Testis (tissue), 2 donors: ENCODE data around the gene ATP2B3.

Experiments
- POLR2A ChIP-seq: fragments of 450-650 bp; IDR thresholded peaks from one replicate; pipeline ENCODE4 v1.6.1; 2017; ENCODE audit warnings: antibody characterized with exemption, mild to moderate bottlenecking, moderate library complexity
- TF ChIP-seq, protein P1 (sequence below), 3 experiments: fragments of 450-650 bp in 2 of 3; fragments of 200-600 bp in 1 of 3; sonication (generic) in 1 of 3; IDR thresholded peaks; one replicate each; pipeline ENCODE4 v1.5.1; 2016 to 2019; ENCODE audit warnings: antibody characterized with exemption in 3 of 3, mild to moderate bottlenecking in 2 of 3, moderate library complexity in 1 of 3

- no peak for TF ChIP-seq POLR2A
- TF ChIP-seq, protein P1, sequence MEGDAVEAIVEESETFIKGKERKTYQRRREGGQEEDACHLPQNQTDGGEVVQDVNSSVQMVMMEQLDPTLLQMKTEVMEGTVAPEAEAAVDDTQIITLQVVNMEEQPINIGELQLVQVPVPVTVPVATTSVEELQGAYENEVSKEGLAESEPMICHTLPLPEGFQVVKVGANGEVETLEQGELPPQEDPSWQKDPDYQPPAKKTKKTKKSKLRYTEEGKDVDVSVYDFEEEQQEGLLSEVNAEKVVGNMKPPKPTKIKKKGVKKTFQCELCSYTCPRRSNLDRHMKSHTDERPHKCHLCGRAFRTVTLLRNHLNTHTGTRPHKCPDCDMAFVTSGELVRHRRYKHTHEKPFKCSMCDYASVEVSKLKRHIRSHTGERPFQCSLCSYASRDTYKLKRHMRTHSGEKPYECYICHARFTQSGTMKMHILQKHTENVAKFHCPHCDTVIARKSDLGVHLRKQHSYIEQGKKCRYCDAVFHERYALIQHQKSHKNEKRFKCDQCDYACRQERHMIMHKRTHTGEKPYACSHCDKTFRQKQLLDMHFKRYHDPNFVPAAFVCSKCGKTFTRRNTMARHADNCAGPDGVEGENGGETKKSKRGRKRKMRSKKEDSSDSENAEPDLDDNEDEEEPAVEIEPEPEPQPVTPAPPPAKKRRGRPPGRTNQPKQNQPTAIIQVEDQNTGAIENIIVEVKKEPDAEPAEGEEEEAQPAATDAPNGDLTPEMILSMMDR (IDR thresholded peaks at IDR 0.05) = no peak
Observed at GRCh38 chrX:153621949-153622598, 104.6 kb downstream of the ATP2B3 start.
